Neural cell (in vitro differentiated cells): ENCODE results near the gene FMN2. TPM values are rescaled to one million over a fixed set of nuclear protein-coding genes. Genes with fewer than 3 reads are reported as not detected.

Source experiments
- H2AFZ ChIP-seq: fragments of 200-600, 300-800 bp; sonication (generic), shearing (Covaris generic); 2 replicates; pipeline ENCODE4 v1.6.0; 2014; ENCODE audit warnings: low read depth, mild to moderate bottlenecking, antibody characterized with exemption, low read length, moderate library complexity
- H3F3A ChIP-seq: fragments of 200-600 bp; shearing (Covaris generic); 2 replicates; pipeline ENCODE4 v1.6.1; 2016; ENCODE audit warnings: mild to moderate bottlenecking, moderate library complexity, mixed read lengths, antibody characterized with exemption, low read length; ENCODE audit not compliant: insufficient read depth, poor library complexity, severe bottlenecking
- H3K27ac ChIP-seq: fragments of 200-600, 300-800 bp; sonication (generic), shearing (Covaris generic); 2 replicates; pipeline ENCODE4 v1.5.1; 2014; ENCODE audit warnings: mild to moderate bottlenecking, low read length, moderate library complexity
- H3K27me3 ChIP-seq: fragments of 300-800, 200-600 bp; sonication (generic), shearing (Covaris generic); 2 replicates; pipeline ENCODE4 v1.6.0; 2014; ENCODE audit warnings: mild to moderate bottlenecking, low read depth, low read length, moderate library complexity; ENCODE audit not compliant: insufficient read depth
- H3K36me3 ChIP-seq: fragments of 300-800, 200-600 bp; sonication (generic), shearing (Covaris generic); 2 replicates; pipeline ENCODE4 v1.5.1; 2014; ENCODE audit warnings: mild to moderate bottlenecking, antibody characterized with exemption, low read length, moderate library complexity; ENCODE audit not compliant: insufficient read depth
- H3K4me2 ChIP-seq: fragments of 300-800, 200-600 bp; sonication (generic), shearing (Covaris generic); 2 replicates; pipeline ENCODE4 v1.6.0; 2014; ENCODE audit warnings: mild to moderate bottlenecking, low read length
- H3K4me3 ChIP-seq: fragments of 300-800, 200-600 bp; sonication (generic), shearing (Covaris generic); 2 replicates; pipeline ENCODE4 v1.5.1; 2014; ENCODE audit warnings: mild to moderate bottlenecking, low read length, moderate library complexity
- H3K79me2 ChIP-seq: fragments of 200-600 bp; shearing (Covaris generic); replicated peaks from 2 replicates; pipeline ENCODE4 v1.6.0; 2014; ENCODE audit warnings: mild to moderate bottlenecking, low read length, moderate library complexity; ENCODE audit not compliant: insufficient read depth
- H3K9ac ChIP-seq: fragments of 300-800, 200-600 bp; sonication (generic), shearing (Covaris generic); 2 replicates; pipeline ENCODE4 v1.6.1; 2016; ENCODE audit warnings: mild to moderate bottlenecking, low read length, mixed read lengths
- H3K9me2 ChIP-seq: fragments of 200-600 bp; shearing (Covaris generic); 2 replicates; pipeline ENCODE4 v1.6.1; 2016; ENCODE audit warnings: mild to moderate bottlenecking, low read length, mixed read lengths; ENCODE audit not compliant: insufficient read depth
- H3K9me3 ChIP-seq: fragments of 200-600, 300-800 bp; sonication (generic), shearing (Covaris generic); 2 replicates; pipeline ENCODE4 v1.6.1; 2016; ENCODE audit warnings: mild to moderate bottlenecking, mixed run types, low read length, moderate library complexity, mixed read lengths
- H4K20me1 ChIP-seq: fragments of 200-600 bp; shearing (Covaris generic); 2 replicates; pipeline ENCODE4 v1.6.1; 2016; ENCODE audit warnings: mild to moderate bottlenecking, mixed run types; ENCODE audit not compliant: insufficient read depth
- CTCF ChIP-seq: fragments of 450-650 bp; IDR thresholded peaks from 2 replicates; pipeline ENCODE4 v1.5.1; 2014; ENCODE audit warnings: antibody characterized with exemption, mild to moderate bottlenecking, moderate library complexity; ENCODE audit not compliant: poor library complexity, severe bottlenecking
- EP300 ChIP-seq: fragments of 450-650 bp; conservative IDR thresholded peaks from 2 replicates; pipeline ENCODE4 v1.6.1; 2014; ENCODE audit warnings: antibody characterized with exemption, mild to moderate bottlenecking, moderate library complexity; ENCODE audit not compliant: poor library complexity, severe bottlenecking
- EZH2 ChIP-seq: fragments of 200-600, 300-800 bp; shearing (Covaris generic), sonication (generic); IDR thresholded peaks from 2 replicates; pipeline ENCODE4 v1.6.1; 2014; ENCODE audit warnings: antibody characterized with exemption, low read length, borderline replicate concordance, mild to moderate bottlenecking; ENCODE audit not compliant: insufficient read depth, poor library complexity, severe bottlenecking
- MXI1 ChIP-seq: fragments of 450-650 bp; conservative IDR thresholded peaks from 2 replicates; pipeline ENCODE4 v1.6.1; 2014; ENCODE audit warnings: antibody characterized with exemption, mild to moderate bottlenecking; ENCODE audit not compliant: poor library complexity, severe bottlenecking
- POLR2AphosphoS5 ChIP-seq: IDR thresholded peaks from 2 replicates; pipeline ENCODE4 v1.6.1; 2012
- RAD21 ChIP-seq: fragments of 450-650 bp; conservative IDR thresholded peaks from 2 replicates; pipeline ENCODE4 v1.6.1; 2014; ENCODE audit warnings: antibody characterized with exemption, mild to moderate bottlenecking, moderate library complexity
- REST ChIP-seq: IDR thresholded peaks from 2 replicates; pipeline ENCODE4 v1.6.1; 2012; ENCODE audit warnings: borderline replicate concordance
- SMC3 ChIP-seq: fragments of 450-650 bp; conservative IDR thresholded peaks from 2 replicates; pipeline ENCODE4 v1.6.1; 2014; ENCODE audit warnings: antibody characterized with exemption, mild to moderate bottlenecking, moderate library complexity; ENCODE audit not compliant: poor library complexity
- TAF1 ChIP-seq: IDR thresholded peaks from 2 replicates; pipeline ENCODE4 v1.6.1; 2012; ENCODE audit warnings: low read depth
- polyA plus RNA-seq: library from polyadenylated mRNA; depleted of rRNA; stranded (reverse); fragments of >200 nt; gene quantifications from 2 replicates; pipeline ENCODE4 v1.2.3, GENCODE V29; 2014

Gene FMN2
- polyA plus RNA-seq, 1 donor from 2014 or later: 23.9 TPM

- peak overlapping the region; percentile 42 for H3K27ac ChIP-seq
- H3K9me2 ChIP-seq: no peaks in the 10 kb centered on the region
- no peaks in the 10 kb centered on the region for H4K20me1 ChIP-seq
- no peak overlapping the region for H3K4me2 ChIP-seq
- peak overlapping the region; percentile 18 for H3K9ac ChIP-seq
- no peaks in the 10 kb centered on the region for H3K79me2 ChIP-seq
- no peak overlapping the region for H2AFZ ChIP-seq
- no peaks in the 10 kb centered on the region for H3K36me3 ChIP-seq
- H3K27me3 ChIP-seq: no peaks in the 10 kb centered on the region
- no peaks in the 10 kb centered on the region for H3F3A ChIP-seq
- TF ChIP-seq EP300 (no peak), CTCF (no peak), TAF1 (no peak), REST (no peak), EZH2 (no peak), RAD21 (no peak), SMC3 (no peak), MXI1 (no peak), POLR2AphosphoS5 (no peak)
- H3K4me3 ChIP-seq: peak overlapping the region; percentile 13
- H3K9me3 ChIP-seq: no peaks in the 10 kb centered on the region
Measured at GRCh38 chr1:240465531-240465940, 373.9 kb downstream of the FMN2 start.

- Histone ChIP-seq H3F3A (no peaks in the 10 kb centered on the region), H3K4me2 (no peak overlapping the region), H3K4me3 (no peak overlapping the region), H3K79me2 (no peaks in the 10 kb centered on the region), H3K27ac (no peak overlapping the region), H3K9me3 (no peaks in the 10 kb centered on the region), H4K20me1 (no peaks in the 10 kb centered on the region), H3K9me2 (no peaks in the 10 kb centered on the region), H3K27me3 (no peaks in the 10 kb centered on the region), H3K9ac (no peak overlapping the region), H3K36me3 (no peaks in the 10 kb centered on the region), H2AFZ (no peak overlapping the region)
- TF ChIP-seq REST (no peak), EP300 (no peak), TAF1 (no peak), RAD21 (no peak), CTCF (no peak), MXI1 (no peak), SMC3 (no peak), EZH2 (no peak), POLR2AphosphoS5 (no peak)
Measured at GRCh38 chr1:240466509-240466908, 374.8 kb downstream of the FMN2 start.
